ENCODE measurements around the gene ELOVL2.

GRCh38 chr6:10972196-10972595, 71.9 kb downstream of the ELOVL2 start:
- TF ChIP-seq CTCF (IDR thresholded peaks at IDR 0.05; ENCODE audit: low read depth, low read length) (no peak), POLR2A (IDR thresholded peaks at IDR 0.05; ENCODE audit: extremely low read depth, insufficient read length) (no peak), MAX (IDR thresholded peaks at IDR 0.05; ENCODE audit: low read depth, low read length) (no peak)
